HepG2 (cell line): ENCODE measurements around the gene MED19. TPM values are rescaled to one million over a fixed set of nuclear protein-coding genes. Genes with fewer than 3 reads are reported as not detected.

Experiments
- ARID3A ChIP-seq: IDR thresholded peaks from 2 replicates; pipeline ENCODE4 v1.6.1; 2012; ENCODE audit warnings: low read depth, low read length, improper control_type of control experiment
- ARNTL ChIP-seq: sonication (generic); formaldehyde crosslinking; IDR thresholded peaks from 2 replicates; pipeline ENCODE4 v1.4.0; 2020; ENCODE audit warnings: mild to moderate bottlenecking, missing genetic modification reagents
- CEBPB ChIP-seq: IDR thresholded peaks from 2 replicates; pipeline ENCODE4 v1.6.1; 2011; ENCODE audit warnings: low read depth, low read length, improper control_type of control experiment, borderline replicate concordance
- ETV6 ChIP-seq: sonication (generic); formaldehyde crosslinking; conservative IDR thresholded peaks from 2 replicates; pipeline ENCODE4 v1.4.0; 2020; ENCODE audit warnings: missing genetic modification reagents
- FOXK1 ChIP-seq: sonication (generic); formaldehyde crosslinking; IDR thresholded peaks from 2 replicates; pipeline ENCODE4 v1.4.0; 2020; ENCODE audit warnings: low read depth, missing genetic modification reagents, borderline replicate concordance
- KDM3A ChIP-seq: IDR thresholded peaks from 2 replicates; pipeline ENCODE4 v1.6.1; 2018; ENCODE audit warnings: low read depth, missing compliant biosample characterization
- KIAA2018 ChIP-seq: sonication (generic); formaldehyde crosslinking; IDR thresholded peaks from 2 replicates; pipeline ENCODE4 v1.5.0; 2020; ENCODE audit warnings: mild to moderate bottlenecking, missing genetic modification reagents, borderline replicate concordance
- KLF6 ChIP-seq: IDR thresholded peaks from 2 replicates; pipeline ENCODE4 v1.8.0; 2016; ENCODE audit warnings: missing biosample characterization, missing genetic modification reagents
- MYC ChIP-seq: sonication (generic); formaldehyde crosslinking; IDR thresholded peaks from 2 replicates; pipeline ENCODE4 v1.9.0; 2021; ENCODE audit warnings: missing genetic modification reagents, borderline replicate concordance
- XBP1 ChIP-seq: sonication (generic); formaldehyde crosslinking; IDR thresholded peaks from 2 replicates; pipeline ENCODE4 v1.5.0; 2020; ENCODE audit warnings: missing genetic modification reagents
- ZBTB4 ChIP-seq: sonication (generic); formaldehyde crosslinking; IDR thresholded peaks from 2 replicates; pipeline ENCODE4 v1.4.0; 2020; ENCODE audit warnings: missing genetic modification reagents, mild to moderate bottlenecking, borderline replicate concordance
- ZFY ChIP-seq: sonication (generic); formaldehyde crosslinking; IDR thresholded peaks from 2 replicates; pipeline ENCODE4 v1.4.0; 2020; ENCODE audit warnings: missing genetic modification reagents
- ZKSCAN5 ChIP-seq: sonication (generic); formaldehyde crosslinking; IDR thresholded peaks from 2 replicates; pipeline ENCODE4 v1.5.1; 2020; ENCODE audit warnings: mild to moderate bottlenecking, missing genetic modification reagents
- ZNF510 ChIP-seq: sonication (generic); formaldehyde crosslinking; IDR thresholded peaks from 2 replicates; pipeline ENCODE4 v1.4.0; 2020; ENCODE audit warnings: low read depth, mild to moderate bottlenecking, missing genetic modification reagents
- polyA plus RNA-seq, 8 experiments: library from polyadenylated mRNA; depleted of rRNA in 3 of 8; stranded (reverse) in 7 of 8; unstranded in 1 of 8; fragments of >200 nt; fragmentation: Illumina TruSeq in 4 of 8; extraction: Trizol in 4 of 8; gene quantifications; 2 replicates each; pipeline versions ENCODE4 v1.2.1 to v1.2.3, GENCODE V29; 2011 to 2016; ENCODE audit warnings: low read depth in 4 of 8, missing spikeins in 1 of 8, mixed read lengths in 1 of 8; ENCODE audit not compliant: insufficient read depth in 1 of 8
- total RNA-seq, 5 experiments: library from RNA; depleted of rRNA; stranded (reverse); fragments of >200 nt; fragmentation: Illumina TruSeq; extraction: Trizol; gene quantifications; 2 replicates each; pipeline ENCODE4 v1.2.3, GENCODE V29; 2016; ENCODE audit warnings: low read depth in 1 of 5

Gene MED19
- total and polyA plus RNA-seq, 2 of the 13 experiments (the other 11 are each of a cell fraction or from before 2014, with no cell fraction given) = 12.9 to 13.8 TPM

GRCh38 chr11:57711414-57712255 lies at the start of gene MED19 (continued):
- TF ChIP-seq ZNF510 (no peak), XBP1 (CRISPR knock-in tag) (no peak), ETV6 (CRISPR knock-in tag) (0 out of 2 replicates have a peak, but pooled peaks have one; percentile 19), CEBPB (no peak), ARID3A (no peak), KLF6 (CRISPR knock-in tag) (peak; percentile 39; the same call in 1 of the 2 replicates), ARNTL (no peak), KIAA2018 (CRISPR knock-in tag) (no peak), ZFY (CRISPR knock-in tag) (peak; percentile 51), FOXK1 (CRISPR knock-in tag) (no peak), ZKSCAN5 (CRISPR knock-in tag) (no peak), KDM3A (peak; percentile 19; the same call in 1 of the 2 replicates), ZBTB4 (CRISPR knock-in tag) (0 out of 2 replicates have a peak, but pooled peaks have one; percentile 4), MYC (CRISPR knock-in tag) (peak; percentile 55; the same call in 1 of the 2 replicates)
